Measurements from ENCODE around the gene PTPRG. TPM values are rescaled to one million over a fixed set of nuclear protein-coding genes. Genes with fewer than 3 reads are reported as not detected.

Gene PTPRG
- total RNA-seq, 3 donors from 2014 or later (not counting 1 experiment from before 2014, with no cell fraction given) = 1.0 to 2.9 (median 2.5) TPM

DNA sequence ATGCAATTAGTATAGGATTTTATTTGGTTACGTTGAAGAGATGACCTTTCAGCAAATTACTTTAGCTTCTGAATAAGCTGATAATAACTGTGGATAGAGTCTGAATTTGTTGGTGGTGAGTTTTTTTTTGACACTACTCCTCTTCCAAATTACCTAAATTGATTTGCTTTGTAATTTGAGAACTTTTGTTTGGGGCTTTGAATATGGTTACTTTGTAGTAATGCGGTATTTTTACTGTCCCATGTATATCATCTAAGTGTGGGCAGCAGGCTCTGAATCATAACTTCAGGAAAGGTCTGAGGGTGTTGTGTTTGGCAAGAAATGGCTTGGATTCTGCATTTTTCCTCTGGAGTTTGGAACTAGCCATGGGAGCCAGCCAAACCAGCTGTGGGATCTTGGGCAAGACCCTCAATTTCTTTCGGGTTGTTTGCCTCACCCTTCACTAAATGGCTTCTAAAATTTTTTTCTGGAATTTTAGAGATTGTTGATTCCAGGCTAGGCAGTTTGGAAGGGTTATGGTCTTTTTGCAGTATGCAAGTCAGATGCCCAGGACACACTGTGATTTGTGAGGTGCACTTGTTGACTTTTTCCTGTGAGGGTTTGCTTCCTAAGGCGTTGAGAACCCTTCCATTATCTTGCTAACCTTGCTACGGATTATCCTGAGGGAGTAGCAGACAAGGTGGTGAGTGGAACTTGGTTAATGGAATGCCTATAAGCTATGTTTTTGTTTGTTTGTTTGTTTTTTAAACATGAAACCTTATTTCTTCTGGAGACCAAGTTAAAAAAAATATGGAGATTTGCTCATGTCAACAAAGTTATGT lies 10.4 kb downstream of the PTPRG start:
- DNase-seq (no peak), ATAC-seq (no peak)
- Mint-ChIP-seq H3K27ac (no peak overlapping the region), H3K9me3 (peaks cover 0 to 2% of the 10 kb centered on the region in 2 donors), H3K4me3 (no peak overlapping the region), H3K36me3 (no peaks in the 10 kb centered on the region), H3K27me3 (ENCODE audit: low read depth in 2 of 2) (no peaks in the 10 kb centered on the region), H3K4me1 (no peaks in the 10 kb centered on the region)
- no peaks in the 10 kb centered on the region for H3K27me3 ChIP-seq (ENCODE audit: control insufficient read depth, insufficient read depth, low read length)
- no peaks in the 10 kb centered on the region for H3K9me3 ChIP-seq (ENCODE audit: control insufficient read depth, insufficient read depth, low read length)
- TF ChIP-seq, protein P1, sequence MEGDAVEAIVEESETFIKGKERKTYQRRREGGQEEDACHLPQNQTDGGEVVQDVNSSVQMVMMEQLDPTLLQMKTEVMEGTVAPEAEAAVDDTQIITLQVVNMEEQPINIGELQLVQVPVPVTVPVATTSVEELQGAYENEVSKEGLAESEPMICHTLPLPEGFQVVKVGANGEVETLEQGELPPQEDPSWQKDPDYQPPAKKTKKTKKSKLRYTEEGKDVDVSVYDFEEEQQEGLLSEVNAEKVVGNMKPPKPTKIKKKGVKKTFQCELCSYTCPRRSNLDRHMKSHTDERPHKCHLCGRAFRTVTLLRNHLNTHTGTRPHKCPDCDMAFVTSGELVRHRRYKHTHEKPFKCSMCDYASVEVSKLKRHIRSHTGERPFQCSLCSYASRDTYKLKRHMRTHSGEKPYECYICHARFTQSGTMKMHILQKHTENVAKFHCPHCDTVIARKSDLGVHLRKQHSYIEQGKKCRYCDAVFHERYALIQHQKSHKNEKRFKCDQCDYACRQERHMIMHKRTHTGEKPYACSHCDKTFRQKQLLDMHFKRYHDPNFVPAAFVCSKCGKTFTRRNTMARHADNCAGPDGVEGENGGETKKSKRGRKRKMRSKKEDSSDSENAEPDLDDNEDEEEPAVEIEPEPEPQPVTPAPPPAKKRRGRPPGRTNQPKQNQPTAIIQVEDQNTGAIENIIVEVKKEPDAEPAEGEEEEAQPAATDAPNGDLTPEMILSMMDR (IDR thresholded peaks at IDR 0.05) = no peak
- 98% methylated on average over 4 of the region's 5 CpGs for WGBS (ENCODE audit: insufficient coverage)
- no peaks in the 10 kb centered on the region for H3K4me1 ChIP-seq (ENCODE audit: control insufficient read depth, insufficient read depth, low read length)
- no peak overlapping the region for H3K27ac ChIP-seq (ENCODE audit: low read length)
- no peak overlapping the region for H3K4me3 ChIP-seq (ENCODE audit: low read length)
- intact Hi-C loops (cut with micrococcal nuclease) = no loop called here
- H3K36me3 ChIP-seq (ENCODE audit: control insufficient read depth, insufficient read depth, low read length) = no peaks in the 10 kb centered on the region

GRCh38 chr3:61572879-61573278 lies 11.5 kb downstream of the PTPRG start:
- intact Hi-C loops (cut with micrococcal nuclease) = no loop called here
- Histone ChIP-seq H3K36me3 (ENCODE audit: control insufficient read depth, insufficient read depth, low read length) (no peaks in the 10 kb centered on the region), H3K27me3 (ENCODE audit: control insufficient read depth, insufficient read depth, low read length) (no peaks in the 10 kb centered on the region), H3K9me3 (ENCODE audit: control insufficient read depth, insufficient read depth, low read length) (no peaks in the 10 kb centered on the region), H3K4me3 (ENCODE audit: low read length) (no peak overlapping the region), H3K27ac (ENCODE audit: low read length) (no peak overlapping the region), H3K4me1 (ENCODE audit: control insufficient read depth, insufficient read depth, low read length) (no peaks in the 10 kb centered on the region)
- peaks cover 0 to 2% of the 10 kb centered on the region in 2 donors for H3K9me3 Mint-ChIP-seq
- 87% methylated on average over 5 of the region's 5 CpGs for WGBS (ENCODE audit: insufficient coverage)
- ATAC-seq = no peak
- no peaks in the 10 kb centered on the region for H3K36me3 Mint-ChIP-seq
- H3K27ac Mint-ChIP-seq = no peak overlapping the region
- no peak overlapping the region for H3K4me3 Mint-ChIP-seq
- no peak for DNase-seq
- TF ChIP-seq, protein P1 (IDR thresholded peaks at IDR 0.05) = no peak
- H3K4me1 Mint-ChIP-seq = no peaks in the 10 kb centered on the region
- H3K27me3 Mint-ChIP-seq (ENCODE audit: low read depth in 2 of 2) = no peaks in the 10 kb centered on the region

DNA sequence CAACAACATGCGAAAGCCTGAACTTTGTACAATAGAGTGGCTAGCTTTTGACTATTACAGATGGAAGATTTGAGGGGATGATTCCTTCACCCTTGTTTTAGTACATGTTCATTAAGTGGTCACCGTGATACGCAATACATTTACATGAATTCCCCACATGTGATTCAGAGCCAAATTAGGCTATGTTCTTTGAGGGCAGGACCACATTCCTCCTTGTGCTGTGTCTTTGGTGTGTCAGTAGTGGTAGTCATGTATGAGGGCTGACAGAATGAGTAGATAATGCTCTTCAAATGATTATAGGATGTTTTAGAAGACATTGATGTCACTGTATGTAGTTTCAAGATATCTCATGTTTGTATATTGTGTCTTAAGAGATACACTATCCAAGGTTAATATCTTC lies 12.1 kb downstream of the PTPRG start:
- ATAC-seq = no peak
- no peaks in the 10 kb centered on the region for H3K36me3 Mint-ChIP-seq
- Histone ChIP-seq H3K36me3 (ENCODE audit: control insufficient read depth, insufficient read depth, low read length) (no peaks in the 10 kb centered on the region), H3K27ac (ENCODE audit: low read length) (no peak overlapping the region), H3K4me3 (ENCODE audit: low read length) (no peak overlapping the region), H3K4me1 (ENCODE audit: control insufficient read depth, insufficient read depth, low read length) (no peaks in the 10 kb centered on the region), H3K9me3 (ENCODE audit: control insufficient read depth, insufficient read depth, low read length) (no peaks in the 10 kb centered on the region), H3K27me3 (ENCODE audit: control insufficient read depth, insufficient read depth, low read length) (no peaks in the 10 kb centered on the region)
- no peaks in the 10 kb centered on the region for H3K4me1 Mint-ChIP-seq
- H3K27me3 Mint-ChIP-seq (ENCODE audit: low read depth in 2 of 2) = no peaks in the 10 kb centered on the region
- DNase-seq = no peak
- TF ChIP-seq, protein P1 (IDR thresholded peaks at IDR 0.05) = no peak
- 93% methylated on average over 2 of the region's 3 CpGs for WGBS (ENCODE audit: insufficient coverage)
- H3K4me3 Mint-ChIP-seq = no peak overlapping the region
- intact Hi-C loops (cut with micrococcal nuclease) = no loop called here
- H3K27ac Mint-ChIP-seq = no peak overlapping the region
- H3K9me3 Mint-ChIP-seq = peaks cover 0 to 2% of the 10 kb centered on the region in 2 donors

GRCh38 chr3:61574854-61575253 lies 13.5 kb downstream of the PTPRG start:
- H3K27me3 Mint-ChIP-seq (ENCODE audit: low read depth in 2 of 2) = no peaks in the 10 kb centered on the region
- Histone ChIP-seq H3K9me3 (ENCODE audit: control insufficient read depth, insufficient read depth, low read length) (no peaks in the 10 kb centered on the region), H3K4me1 (ENCODE audit: control insufficient read depth, insufficient read depth, low read length) (no peaks in the 10 kb centered on the region), H3K4me3 (ENCODE audit: low read length) (no peak overlapping the region), H3K27me3 (ENCODE audit: control insufficient read depth, insufficient read depth, low read length) (no peaks in the 10 kb centered on the region), H3K27ac (ENCODE audit: low read length) (no peak overlapping the region), H3K36me3 (ENCODE audit: control insufficient read depth, insufficient read depth, low read length) (no peaks in the 10 kb centered on the region)
- 88% methylated on average over 10 of the region's 11 CpGs for WGBS (ENCODE audit: insufficient coverage)
- no peaks in the 10 kb centered on the region for H3K36me3 Mint-ChIP-seq
- H3K4me3 Mint-ChIP-seq = no peak overlapping the region
- H3K9me3 Mint-ChIP-seq = peaks cover 0 to 2% of the 10 kb centered on the region in 2 donors
- intact Hi-C loops (cut with micrococcal nuclease) = no loop called here
- DNase-seq = no peak
- TF ChIP-seq, protein P1 (IDR thresholded peaks at IDR 0.05) = no peak
- H3K27ac Mint-ChIP-seq = no peak overlapping the region
- ATAC-seq = no peak
- H3K4me1 Mint-ChIP-seq = no peaks in the 10 kb centered on the region

Data from natural killer cell (primary cell).